CD14-positive monocyte (primary cell): ENCODE results near the gene RNF213. TPM values are rescaled to one million over a fixed set of nuclear protein-coding genes. Genes with fewer than 3 reads are reported as not detected.

ENCODE experiments used
- DNase-seq, 3 donors: peaks; one replicate each; pipeline ENCODE4 v3.0.0-alpha.2; 2011 to 2022
- H2AFZ ChIP-seq: 2 replicates; pipeline ENCODE4 v1.6.0; 2012; ENCODE audit warnings: mild to moderate bottlenecking, low read depth, low read length, inconsistent platforms; ENCODE audit not compliant: insufficient read depth, poor library complexity, severe bottlenecking
- H3K27ac ChIP-seq, 2 donors: 1 replicate in 1 of 2; 2 replicates in 1 of 2; pipeline ENCODE4 v1.5.1; 2012 to 2013; ENCODE audit warnings: low read length in 2 of 2, control low read depth in 1 of 2, inconsistent platforms in 1 of 2, low read depth in 1 of 2, mild to moderate bottlenecking in 1 of 2
- H3K27me3 ChIP-seq, 2 donors: one replicate each; pipeline versions ENCODE4 v1.6.0 to v1.6.1; 2011 to 2013; ENCODE audit warnings: low read length in 2 of 2; ENCODE audit not compliant: control insufficient read depth in 2 of 2, insufficient read depth in 2 of 2
- H3K36me3 ChIP-seq, 2 donors: replicated peaks in 1 of 2; 1 replicate in 1 of 2; 2 replicates in 1 of 2; pipeline versions ENCODE4 v1.5.1 to v1.6.1; 2012 to 2013; ENCODE audit warnings: low read length in 2 of 2, control low read depth in 1 of 2, inconsistent platforms in 1 of 2, mild to moderate bottlenecking in 1 of 2; ENCODE audit not compliant: insufficient read depth in 2 of 2, control insufficient read depth in 1 of 2
- H3K4me1 ChIP-seq, 2 donors: 1 replicate in 1 of 2; 2 replicates in 1 of 2; pipeline versions ENCODE4 v1.5.1 to v1.6.1; 2012 to 2013; ENCODE audit warnings: low read length in 2 of 2, control low read depth in 1 of 2, inconsistent platforms in 1 of 2, mild to moderate bottlenecking in 1 of 2, moderate library complexity in 1 of 2; ENCODE audit not compliant: insufficient read depth in 2 of 2, control insufficient read depth in 1 of 2
- H3K4me2 ChIP-seq: replicated peaks from 2 replicates; pipeline ENCODE3; 2012; ENCODE audit warnings: low read length, moderate library complexity, mild to moderate bottlenecking; ENCODE audit not compliant: poor library complexity, severe bottlenecking; ENCODE audit errors: extremely low read depth
- H3K4me3 ChIP-seq, 3 experiments: fragments of 200-600 bp in 1 of 3; sonication (generic) in 1 of 3; replicated peaks in 1 of 3; 1 replicate in 2 of 3; 2 replicates in 1 of 3; pipeline ENCODE4 v1.5.1; 2011 to 2013; ENCODE audit warnings: low read length in 3 of 3, mild to moderate bottlenecking in 3 of 3, control low read depth in 2 of 3, low read depth in 2 of 3, inconsistent platforms in 1 of 3, moderate library complexity in 1 of 3
- H3K79me2 ChIP-seq: 2 replicates; pipeline ENCODE4 v1.6.0; 2012; ENCODE audit warnings: mild to moderate bottlenecking, control low read depth, inconsistent platforms, low read length, moderate library complexity; ENCODE audit not compliant: insufficient read depth
- H3K9ac ChIP-seq: 2 replicates; pipeline ENCODE4 v1.6.0; 2017; ENCODE audit warnings: low read length, mild to moderate bottlenecking; ENCODE audit not compliant: insufficient read depth, poor library complexity, severe bottlenecking
- H3K9me3 ChIP-seq, 2 donors: replicated peaks in 1 of 2; 1 replicate in 1 of 2; 2 replicates in 1 of 2; pipeline versions ENCODE4 v1.5.1 to v1.6.1; 2012 to 2013; ENCODE audit warnings: low read length in 2 of 2, control low read depth in 1 of 2; ENCODE audit not compliant: control insufficient read depth in 1 of 2, insufficient read depth in 1 of 2
- H4K20me1 ChIP-seq: 2 replicates; pipeline ENCODE4 v1.6.0; 2012; ENCODE audit warnings: mild to moderate bottlenecking, low read length, control low read depth, moderate library complexity; ENCODE audit not compliant: insufficient read depth
- H3K27ac Mint-ChIP-seq, 7 donors: one replicate each; pipeline ENCODE4 v1.8.0; 2020; ENCODE audit warnings: mild to moderate bottlenecking in 7 of 7, mixed read lengths in 7 of 7, moderate library complexity in 6 of 7, inconsistent platforms in 2 of 7
- H3K27me3 Mint-ChIP-seq, 3 donors: one replicate each; pipeline ENCODE4 v1.8.0; 2021 to 2022; ENCODE audit warnings: low read depth in 3 of 3, mild to moderate bottlenecking in 3 of 3, mixed read lengths in 3 of 3, moderate library complexity in 3 of 3, inconsistent platforms in 1 of 3
- H3K36me3 Mint-ChIP-seq, 2 donors: one replicate each; pipeline ENCODE4 v1.8.0; 2020; ENCODE audit warnings: mixed read lengths in 2 of 2, inconsistent platforms in 1 of 2, mild to moderate bottlenecking in 1 of 2
- H3K4me1 Mint-ChIP-seq: one replicate; pipeline ENCODE4 v1.8.0; 2020; ENCODE audit warnings: mild to moderate bottlenecking, mixed read lengths
- H3K4me3 Mint-ChIP-seq, 2 donors: one replicate each; pipeline ENCODE4 v1.8.0; 2020; ENCODE audit warnings: mild to moderate bottlenecking in 2 of 2, mixed read lengths in 2 of 2, moderate library complexity in 1 of 2
- H3K9me3 Mint-ChIP-seq, 7 donors: one replicate each; pipeline ENCODE4 v1.8.0; 2020 to 2022; ENCODE audit warnings: mixed read lengths in 7 of 7, mild to moderate bottlenecking in 6 of 7, moderate library complexity in 6 of 7, inconsistent platforms in 2 of 7
- WGBS: methylation state at CpG from one replicate; pipeline ENCODE4 v1.1.5; 2013; ENCODE audit warnings: missing lambda C conversion rate; ENCODE audit not compliant: insufficient coverage; 5-methylcytosine and 5-hydroxymethylcytosine counted together
- intact Hi-C, 2 donors: fragments of 100-400 bp; cut with micrococcal nuclease; formaldehyde crosslinking; loops; one replicate each; pipeline versions ENCODE4 v1.15.0 to v1.15.1; 2023
- polyA plus RNA-seq, 3 donors: library from polyadenylated mRNA; depleted of rRNA in 1 of 3; unstranded in 2 of 3; stranded (reverse) in 1 of 3; fragments of 300-500 nt in 2 of 3; fragments of >200 nt in 1 of 3; fragmentation: Illumina TruSeq in 2 of 3; gene quantifications; 1 replicate in 2 of 3; 2 replicates in 1 of 3; pipeline ENCODE4 v1.2.3, GENCODE V29; 2012 to 2021
- TF ChIP-seq, protein P1 (sequence below): fragments of 200-600 bp; IDR thresholded peaks from one replicate; pipeline ENCODE4 v1.8.0; 2022; ENCODE audit warnings: antibody characterized with exemption, mild to moderate bottlenecking

The RNF213 gene
- polyA plus RNA-seq, 3 donors = 10.3 to 196 (median 18.1) TPM

DNA sequence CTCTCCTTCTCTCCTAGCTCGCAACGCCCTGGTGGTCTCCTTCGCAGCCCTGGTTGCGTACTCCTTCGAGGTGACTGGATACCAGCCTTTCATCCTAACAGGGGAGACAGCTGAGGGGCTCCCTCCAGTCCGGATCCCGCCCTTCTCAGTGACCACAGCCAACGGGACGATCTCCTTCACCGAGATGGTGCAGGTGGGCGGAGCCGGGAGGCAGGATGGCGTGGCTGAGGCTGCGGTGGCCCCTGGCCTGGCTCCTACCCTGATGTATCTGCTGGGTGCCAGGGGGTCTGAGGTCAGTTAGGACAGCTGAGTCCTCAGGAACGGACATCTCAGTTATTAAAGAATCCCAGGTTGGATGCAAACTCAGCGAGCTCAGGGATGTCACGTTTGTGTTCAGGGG is 23.7 kb upstream of the RNF213 start:
- no peak overlapping the region for H3K4me3 ChIP-seq
- Mint-ChIP-seq H3K4me1 (no peaks in the 10 kb centered on the region), H3K27ac (no peak overlapping the region), H3K36me3 (peaks cover 36 to 38% of the 10 kb centered on the region in 2 donors), H3K9me3 (peaks cover 17 to 37% (median 27%) of the 10 kb centered on the region in 7 donors), H3K27me3 (peaks cover 9 to 16% (median 11%) of the 10 kb centered on the region in 3 donors), H3K4me3 (no peak overlapping the region)
- no peak for DNase-seq
- intact Hi-C loops = no loop called here
- no peak overlapping the region for H3K4me2 ChIP-seq
- H3K36me3 ChIP-seq = peaks cover 0 to 4% of the 10 kb centered on the region in 2 donors
- TF ChIP-seq, protein P1, sequence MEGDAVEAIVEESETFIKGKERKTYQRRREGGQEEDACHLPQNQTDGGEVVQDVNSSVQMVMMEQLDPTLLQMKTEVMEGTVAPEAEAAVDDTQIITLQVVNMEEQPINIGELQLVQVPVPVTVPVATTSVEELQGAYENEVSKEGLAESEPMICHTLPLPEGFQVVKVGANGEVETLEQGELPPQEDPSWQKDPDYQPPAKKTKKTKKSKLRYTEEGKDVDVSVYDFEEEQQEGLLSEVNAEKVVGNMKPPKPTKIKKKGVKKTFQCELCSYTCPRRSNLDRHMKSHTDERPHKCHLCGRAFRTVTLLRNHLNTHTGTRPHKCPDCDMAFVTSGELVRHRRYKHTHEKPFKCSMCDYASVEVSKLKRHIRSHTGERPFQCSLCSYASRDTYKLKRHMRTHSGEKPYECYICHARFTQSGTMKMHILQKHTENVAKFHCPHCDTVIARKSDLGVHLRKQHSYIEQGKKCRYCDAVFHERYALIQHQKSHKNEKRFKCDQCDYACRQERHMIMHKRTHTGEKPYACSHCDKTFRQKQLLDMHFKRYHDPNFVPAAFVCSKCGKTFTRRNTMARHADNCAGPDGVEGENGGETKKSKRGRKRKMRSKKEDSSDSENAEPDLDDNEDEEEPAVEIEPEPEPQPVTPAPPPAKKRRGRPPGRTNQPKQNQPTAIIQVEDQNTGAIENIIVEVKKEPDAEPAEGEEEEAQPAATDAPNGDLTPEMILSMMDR = no peak
- no peaks in the 10 kb centered on the region for H3K4me1 ChIP-seq
- H3K9me3 ChIP-seq = peaks cover 17 to 26% of the 10 kb centered on the region in 2 donors
- no peak overlapping the region for H3K27ac ChIP-seq
- no peak overlapping the region for H2AFZ ChIP-seq
- H4K20me1 ChIP-seq = no peaks in the 10 kb centered on the region
- H3K27me3 ChIP-seq = no peaks in the 10 kb centered on the region
- 94% methylated on average over 16 of the region's 17 CpGs for whole genome bisulfite sequencing
- no peaks in the 10 kb centered on the region for H3K79me2 ChIP-seq
- H3K9ac ChIP-seq = no peak overlapping the region

DNA sequence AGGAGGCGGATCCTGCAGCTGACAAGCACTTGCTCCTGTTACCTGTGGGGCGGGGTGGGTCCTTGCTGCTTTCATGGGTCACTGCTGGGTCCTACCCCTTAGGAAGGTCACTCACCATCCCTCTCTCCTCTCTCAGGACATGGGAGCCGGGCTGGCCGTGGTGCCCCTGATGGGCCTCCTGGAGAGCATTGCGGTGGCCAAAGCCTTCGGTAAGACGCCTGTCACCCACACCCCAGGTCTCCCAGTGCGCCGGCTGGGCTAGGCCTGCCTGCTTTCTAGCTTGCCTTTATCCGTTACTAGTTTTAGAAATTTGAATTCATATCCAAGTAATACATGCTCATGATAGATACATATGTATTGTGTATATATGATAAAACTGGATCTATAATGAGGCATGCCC is 23.3 kb upstream of the RNF213 start:
- Mint-ChIP-seq H3K4me3 (no peak overlapping the region), H3K27me3 (peaks cover 9 to 17% (median 11%) of the 10 kb centered on the region in 3 donors), H3K27ac (no peak overlapping the region), H3K36me3 (peaks cover 36 to 40% of the 10 kb centered on the region in 2 donors), H3K9me3 (peaks cover 13 to 33% (median 22%) of the 10 kb centered on the region in 7 donors), H3K4me1 (no peaks in the 10 kb centered on the region)
- Histone ChIP-seq H3K4me1 (no peaks in the 10 kb centered on the region), H3K27me3 (no peaks in the 10 kb centered on the region), H3K9ac (no peak overlapping the region), H3K9me3 (peaks cover 13 to 21% of the 10 kb centered on the region in 2 donors), H4K20me1 (no peaks in the 10 kb centered on the region), H3K4me2 (no peak overlapping the region), H3K79me2 (no peaks in the 10 kb centered on the region), H3K36me3 (no peaks in the 10 kb centered on the region), H3K4me3 (no peak overlapping the region), H3K27ac (no peak overlapping the region), H2AFZ (no peak overlapping the region)
- intact Hi-C loops = no loop called here
- TF ChIP-seq, protein P1 = no peak
- WGBS = 98% methylated on average over 8 of the region's 10 CpGs
- no peak for DNase-seq
